GM18498 (cell line): ENCODE data around the gene CACNA2D4.

Experiments
- ATAC-seq: cut with Tn5 transposase; IDR thresholded peaks from one replicate; pipeline ENCODE4 v1.9.1; 2021; ENCODE audit warnings: mild to moderate bottlenecking, moderate library complexity; ENCODE audit not compliant: unreplicated experiment

CACNA2D4 gene

DNA sequence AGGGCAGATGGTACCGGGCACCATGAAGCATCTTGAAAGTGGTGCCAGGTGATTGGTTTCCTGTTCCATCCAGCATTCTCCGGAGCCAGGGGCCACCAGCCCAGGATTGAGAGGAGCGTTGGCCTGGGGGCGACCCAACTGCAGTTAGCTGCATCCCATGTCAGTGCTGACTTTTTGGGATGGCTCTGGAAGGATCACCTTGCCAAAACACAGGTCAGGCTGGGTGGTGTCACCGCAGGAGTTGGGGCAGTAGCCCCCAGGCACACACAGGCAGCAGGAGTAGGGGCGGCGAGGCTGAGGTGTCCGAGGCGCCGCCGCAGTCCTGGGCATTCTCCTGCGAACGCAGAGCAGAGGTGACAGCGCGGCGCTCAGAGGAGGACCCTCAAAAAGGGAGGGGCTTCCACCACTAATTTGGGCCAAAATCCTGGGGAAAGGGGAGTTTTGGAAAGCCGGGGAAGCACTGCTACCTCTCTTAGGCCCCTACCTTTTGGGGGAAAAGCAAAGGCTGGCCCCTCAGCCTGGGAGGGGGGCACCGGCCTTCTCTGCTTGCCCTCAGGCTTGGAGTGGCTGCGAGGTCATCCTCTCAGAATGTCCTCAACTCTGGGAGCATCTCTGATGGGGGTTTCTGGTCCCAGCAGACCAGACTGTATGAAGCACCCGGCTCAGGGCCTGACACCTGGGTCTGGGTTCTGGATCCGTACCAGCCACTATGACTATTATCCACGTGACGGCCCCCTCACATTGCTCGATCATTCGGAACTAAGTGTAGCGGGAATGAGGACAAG lies 124.8 kb downstream of the CACNA2D4 start:
- no peak for ATAC-seq

DNA sequence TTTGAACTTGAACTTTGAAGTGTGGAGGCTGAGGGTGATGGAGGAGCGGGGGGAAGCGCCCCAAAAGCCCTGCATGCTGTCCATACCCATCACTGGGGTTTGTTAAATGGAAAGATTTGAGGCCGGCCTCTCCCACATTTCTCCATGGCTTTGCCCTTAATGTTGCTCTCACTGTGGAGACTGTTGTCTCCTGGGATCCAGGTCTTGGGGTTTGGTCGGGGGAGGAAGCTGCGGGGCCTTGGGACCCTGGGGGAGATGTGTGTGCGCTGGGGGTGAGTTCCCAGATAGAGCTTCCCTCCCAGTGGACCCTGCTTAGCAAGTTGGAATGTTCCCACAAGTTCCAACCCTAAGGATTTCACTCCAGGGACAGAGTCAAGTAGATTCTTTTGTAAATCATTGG lies 126.0 kb downstream of the CACNA2D4 start:
- no peak for ATAC-seq

DNA sequence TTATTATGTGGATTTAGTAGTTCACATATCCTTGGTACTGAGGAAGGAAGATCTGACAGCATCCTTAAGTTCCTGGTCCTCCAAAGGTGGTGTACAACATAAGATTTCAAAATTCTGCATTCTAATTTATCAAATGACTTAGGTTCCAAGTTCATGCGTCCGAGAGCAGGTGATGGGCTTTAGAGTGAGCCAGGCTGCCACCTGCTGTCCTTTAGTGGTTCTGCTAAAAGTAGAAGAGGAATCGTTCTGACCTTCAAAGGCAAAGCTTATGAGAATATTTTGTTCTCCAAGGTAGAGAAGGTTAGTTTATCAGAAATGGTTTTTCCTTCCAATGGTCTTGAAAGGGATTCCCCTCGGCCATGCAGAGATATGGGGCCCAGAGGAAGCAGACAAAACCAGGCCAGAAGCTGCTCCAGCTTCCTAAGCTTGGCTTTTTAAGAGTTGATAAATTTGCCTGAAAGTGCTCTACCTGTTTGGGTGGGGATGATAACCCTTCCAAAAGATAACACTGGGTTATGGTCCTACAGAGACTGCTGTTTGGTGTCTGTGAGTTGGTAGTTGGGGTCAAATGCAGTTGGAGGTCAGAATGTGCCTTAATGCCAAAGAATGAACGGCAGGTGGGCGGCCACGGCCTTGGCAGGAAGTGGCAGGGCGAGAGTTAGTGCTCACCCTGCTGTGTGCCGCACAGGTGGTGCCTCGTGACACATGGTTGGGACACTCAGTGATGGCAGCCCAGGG lies 127.2 kb downstream of the CACNA2D4 start:
- no peak for ATAC-seq

DNA sequence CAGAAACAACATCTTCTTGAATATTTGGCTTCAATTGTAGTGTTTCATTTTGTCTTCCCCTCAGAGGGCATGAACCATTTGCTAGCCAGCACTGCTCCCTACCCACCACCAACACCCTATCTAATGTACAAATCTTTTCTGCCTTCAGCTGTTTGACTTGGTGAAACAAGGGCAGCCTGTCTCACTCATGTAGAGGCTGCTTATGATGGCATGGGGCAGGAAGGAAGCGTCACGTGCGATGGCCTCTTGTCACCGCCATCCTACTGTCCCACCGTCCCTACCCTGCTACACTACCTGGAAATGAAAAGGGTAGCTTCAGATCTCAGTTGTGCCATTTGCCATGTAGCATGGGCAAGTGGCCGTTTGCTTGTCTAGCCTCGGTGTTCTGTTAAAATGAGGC lies 128.0 kb downstream of the CACNA2D4 start:
- ATAC-seq = no peak

DNA sequence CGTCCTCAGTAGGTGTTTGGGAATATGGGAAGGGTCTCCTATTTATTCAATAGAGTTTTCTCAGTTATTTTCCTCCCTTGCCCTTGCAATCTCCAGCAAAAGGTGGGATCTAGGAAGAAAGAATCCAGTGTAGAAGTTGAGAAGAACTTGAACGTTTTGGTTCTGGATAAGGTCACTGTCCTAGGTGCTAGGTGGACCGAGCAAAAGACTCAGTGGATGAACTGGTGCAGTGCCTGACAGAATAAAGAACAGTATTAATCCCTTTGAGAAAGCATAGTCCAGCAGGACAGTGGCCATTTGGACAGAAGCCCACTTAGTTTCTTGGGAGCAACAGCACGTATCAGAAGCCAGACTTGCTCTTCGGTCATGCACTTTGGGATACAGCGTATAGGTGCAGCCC lies 130.7 kb downstream of the CACNA2D4 start:
- ATAC-seq = no peak

DNA sequence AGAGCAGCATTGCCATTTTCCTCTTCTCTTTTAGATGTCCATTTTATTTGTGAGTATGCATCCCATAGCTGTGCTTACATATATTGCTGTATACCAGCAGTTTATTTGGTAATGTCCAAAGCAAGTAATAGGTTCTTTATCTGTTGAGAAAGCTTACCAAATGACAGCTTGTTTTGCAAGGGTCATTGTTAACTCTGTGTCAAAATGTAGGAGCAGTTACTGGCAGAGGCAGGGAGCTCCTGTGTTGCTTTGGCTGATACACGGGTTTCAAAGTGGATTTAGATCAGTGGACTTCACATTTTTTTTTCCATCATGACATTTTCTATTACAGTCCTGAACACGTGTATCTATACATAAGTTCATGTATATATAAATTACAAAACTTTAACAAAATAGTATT lies 136.2 kb downstream of the CACNA2D4 start:
- ATAC-seq = no peak

DNA sequence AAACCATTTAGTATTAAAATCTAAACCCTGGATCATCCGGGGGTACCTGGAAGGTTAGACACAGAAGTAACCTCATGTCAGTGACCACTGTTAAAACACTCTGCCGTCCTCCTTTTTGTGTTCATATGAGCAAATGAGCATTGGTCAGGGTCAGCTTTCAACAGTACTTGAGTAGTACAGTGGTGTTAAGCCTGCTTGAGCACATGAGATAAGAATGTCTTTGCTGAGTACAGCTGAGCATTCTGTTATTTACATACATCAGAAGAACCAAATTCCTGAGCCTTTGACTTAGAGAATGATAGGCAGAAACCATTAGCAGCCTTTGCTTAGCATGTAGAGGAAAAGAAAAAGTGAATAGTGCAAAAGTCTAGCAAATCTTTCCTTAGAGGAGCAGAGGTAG lies 136.7 kb downstream of the CACNA2D4 start:
- ATAC-seq = no peak

DNA sequence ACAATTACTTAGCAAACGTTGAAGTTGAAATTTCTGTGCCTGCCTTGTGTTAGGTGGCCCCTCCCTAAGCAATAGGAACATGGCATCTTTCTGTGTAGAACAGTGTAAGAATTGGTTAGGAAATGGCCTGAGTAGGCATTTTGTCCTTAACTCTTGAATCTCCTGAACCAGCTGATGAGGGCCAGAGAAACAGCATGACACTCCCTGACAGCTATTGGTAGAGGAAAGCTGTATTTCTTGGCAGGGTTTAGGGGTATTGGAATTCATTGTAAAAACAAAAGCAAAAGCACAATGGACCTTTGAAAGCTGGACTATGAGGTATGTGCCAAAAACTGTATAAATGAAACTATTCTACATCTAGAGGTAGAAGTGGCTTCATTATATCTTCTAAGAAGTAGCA lies 138.7 kb downstream of the CACNA2D4 start:
- no peak for ATAC-seq

DNA sequence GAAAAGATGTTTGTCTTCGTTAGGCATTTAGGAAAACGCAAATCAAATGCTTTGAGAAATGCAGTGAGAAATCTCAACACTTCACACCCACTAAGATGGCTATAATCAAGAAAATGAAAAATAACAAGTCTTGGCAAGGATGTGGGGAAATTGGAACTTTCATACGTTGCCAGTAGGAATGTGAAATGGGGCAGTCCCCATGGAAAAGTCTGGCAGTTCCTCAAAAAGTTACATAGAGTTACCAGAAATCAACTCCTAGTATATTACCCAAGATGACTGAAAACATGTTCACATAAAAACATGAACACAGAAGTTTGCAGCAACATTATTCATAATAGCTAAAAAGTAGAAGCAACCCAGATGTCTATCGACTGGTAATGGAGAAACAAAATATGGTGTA lies 139.5 kb downstream of the CACNA2D4 start:
- ATAC-seq = no peak

DNA sequence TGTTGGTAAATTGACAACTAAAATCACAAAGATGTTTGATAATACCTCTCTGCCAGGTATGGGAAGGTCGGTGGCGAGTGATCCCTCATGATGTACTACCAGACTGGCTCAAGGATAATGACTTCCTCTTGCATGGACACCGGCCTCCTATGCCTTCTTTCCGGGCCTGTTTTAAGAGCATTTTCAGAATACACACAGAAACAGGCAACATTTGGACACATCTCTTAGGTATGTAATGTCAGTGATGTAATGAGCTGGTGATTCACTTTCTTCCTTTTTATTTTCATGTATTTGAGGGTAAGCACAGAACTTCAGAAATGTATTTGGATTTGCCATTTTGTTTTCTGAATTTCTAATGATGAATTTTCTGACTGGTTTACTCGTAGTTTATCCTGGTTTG lies 140.7 kb downstream of the CACNA2D4 start:
- ATAC-seq = no peak

DNA sequence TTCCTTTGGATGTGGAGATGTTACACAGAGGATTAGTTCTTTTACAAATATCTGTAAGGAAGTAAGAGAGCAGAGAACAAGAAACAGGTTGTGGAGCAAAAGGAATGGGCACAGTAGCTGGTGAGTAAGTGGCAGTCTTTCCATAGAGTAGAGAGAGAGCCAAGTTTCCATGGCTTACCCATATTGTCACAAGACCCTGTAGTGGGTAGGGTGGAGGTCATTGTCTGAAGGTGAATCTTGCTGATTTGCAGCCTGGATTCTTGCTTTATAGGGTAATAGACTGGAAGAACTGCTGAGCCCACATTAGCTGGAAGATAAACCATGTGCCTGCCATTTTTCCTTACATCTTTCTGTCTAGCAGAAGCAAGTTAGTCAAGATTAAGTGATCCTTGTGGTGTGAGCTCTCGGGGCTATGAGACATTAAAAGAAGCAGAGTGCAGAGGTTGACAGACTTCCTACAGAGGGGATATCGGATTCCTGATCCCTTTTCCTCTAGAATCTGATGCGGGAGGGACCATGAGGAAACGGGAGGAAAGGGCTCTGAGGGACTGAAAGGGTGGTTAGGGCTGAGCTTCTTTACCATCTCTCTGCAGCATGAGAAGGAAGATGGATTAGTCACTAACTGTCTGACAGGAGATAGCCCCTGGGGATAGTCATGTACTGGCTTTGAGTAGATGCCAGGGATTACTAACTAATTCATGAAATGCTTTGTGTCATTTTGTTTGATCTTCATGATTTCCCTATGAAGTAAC lies 142.1 kb downstream of the CACNA2D4 start:
- no peak for ATAC-seq

DNA sequence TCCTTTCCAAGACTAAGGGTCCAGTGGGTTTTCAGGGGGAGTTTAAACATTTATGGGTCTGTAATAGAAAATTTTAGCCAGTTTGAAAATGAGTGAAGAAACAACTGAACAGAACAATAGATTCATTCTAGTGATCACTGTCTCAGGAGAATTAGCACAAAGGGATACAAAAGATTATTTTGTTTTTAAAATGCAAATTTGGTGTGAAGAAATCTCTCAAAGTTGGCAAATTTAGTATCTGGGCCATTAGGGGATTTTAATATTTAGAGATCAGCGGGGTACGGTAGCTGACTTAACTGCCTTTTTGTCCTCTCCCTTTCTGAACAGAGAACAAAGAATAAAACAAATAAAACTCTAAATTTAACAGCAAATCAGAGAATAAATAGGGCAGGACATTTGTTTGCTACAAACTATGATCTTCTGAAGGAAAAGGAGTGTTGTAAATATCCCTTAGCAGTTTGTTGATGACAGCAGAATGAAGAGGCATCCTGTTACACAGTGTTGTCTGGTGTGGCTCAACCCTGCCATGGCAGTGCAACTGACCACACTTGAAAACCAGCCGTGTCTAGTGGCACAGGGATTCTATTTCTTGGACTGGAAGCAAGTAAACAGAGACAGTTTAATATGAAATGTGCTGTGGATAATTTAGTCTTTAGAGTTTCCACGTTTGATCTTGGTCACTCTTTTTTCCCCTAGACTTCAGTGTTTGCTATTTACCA lies 144.4 kb downstream of the CACNA2D4 start:
- no peak for ATAC-seq

DNA sequence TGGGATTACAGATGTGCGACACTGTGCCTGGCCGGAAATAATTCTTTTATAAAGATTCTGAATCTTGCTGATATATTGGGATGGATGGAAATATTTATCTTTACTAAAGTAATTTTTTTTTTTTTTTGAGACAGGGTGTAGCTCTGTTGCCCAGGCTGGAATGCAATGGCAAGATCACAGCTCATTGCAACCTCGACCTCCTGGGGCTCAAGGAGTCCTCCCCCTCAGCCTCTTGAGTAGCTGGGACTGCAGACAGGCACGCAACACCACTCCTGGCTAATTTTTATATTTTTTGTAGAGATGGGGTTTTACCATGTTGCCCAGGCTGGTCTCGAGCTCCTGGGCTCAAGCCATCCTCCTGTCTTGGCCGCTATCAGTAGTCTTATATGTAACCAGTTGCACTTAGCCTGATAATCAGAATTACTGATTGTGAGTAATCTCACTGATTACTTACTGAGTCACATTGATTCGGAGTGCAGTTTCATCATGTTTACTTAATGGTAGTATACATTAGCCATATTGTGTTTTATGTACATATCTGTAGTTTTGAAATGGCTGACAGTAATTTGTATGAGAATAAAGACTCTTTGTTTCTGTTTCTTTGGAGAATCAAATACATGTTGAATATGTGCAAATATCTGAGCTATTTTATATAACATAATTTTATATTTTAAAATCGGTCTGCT lies 148.5 kb downstream of the CACNA2D4 start:
- no peak for ATAC-seq

DNA sequence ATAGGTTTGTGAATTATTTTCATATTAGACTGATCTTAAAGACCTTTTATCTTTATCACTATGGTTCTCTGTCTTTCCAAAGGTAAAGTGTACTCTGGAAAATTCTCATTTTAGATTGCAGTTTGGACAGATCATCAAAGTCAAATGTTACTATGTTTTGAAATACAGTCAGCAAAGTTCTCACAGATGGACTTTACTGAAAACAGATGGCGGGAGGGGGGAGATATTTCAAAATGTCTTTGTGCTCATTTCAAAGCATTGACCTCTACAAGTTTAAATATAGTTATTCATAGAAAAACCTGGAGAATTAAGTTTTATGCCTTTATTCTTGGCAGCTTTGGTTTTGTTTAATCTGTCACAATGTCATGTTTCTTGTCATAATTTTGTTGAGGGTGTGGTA lies 149.8 kb downstream of the CACNA2D4 start:
- ATAC-seq = no peak

DNA sequence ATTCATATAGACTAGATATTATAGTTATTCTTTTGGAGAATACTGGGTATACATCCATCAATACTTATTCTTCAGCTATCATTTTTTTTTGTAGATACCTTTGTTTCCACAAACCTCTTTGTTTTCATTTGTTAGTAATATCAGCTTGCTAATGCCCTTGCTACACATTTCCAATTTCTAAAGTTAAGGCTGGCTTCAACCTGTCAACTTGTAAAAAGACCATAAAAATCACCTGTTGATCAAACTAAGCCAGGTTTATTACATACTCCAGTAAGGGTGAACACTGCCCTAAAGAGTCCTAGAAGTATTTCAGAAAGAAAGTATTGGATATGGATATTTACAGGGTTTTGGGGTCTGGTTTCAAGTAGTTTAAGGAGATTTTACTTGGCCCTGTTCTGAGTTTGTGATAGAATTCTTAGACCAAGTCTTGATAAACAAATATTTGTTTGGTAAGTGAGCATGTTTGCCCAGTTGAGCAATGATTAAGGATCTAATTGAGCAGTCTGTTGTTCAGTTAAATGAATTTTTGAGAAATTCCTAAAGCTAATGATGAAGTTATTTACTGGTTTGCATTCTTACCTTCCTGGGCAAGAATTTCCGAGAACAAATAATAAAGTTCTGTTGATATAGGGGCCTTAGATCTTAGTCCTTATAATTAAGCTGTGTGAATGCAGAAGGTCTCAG lies 150.9 kb downstream of the CACNA2D4 start:
- no peak for ATAC-seq

DNA sequence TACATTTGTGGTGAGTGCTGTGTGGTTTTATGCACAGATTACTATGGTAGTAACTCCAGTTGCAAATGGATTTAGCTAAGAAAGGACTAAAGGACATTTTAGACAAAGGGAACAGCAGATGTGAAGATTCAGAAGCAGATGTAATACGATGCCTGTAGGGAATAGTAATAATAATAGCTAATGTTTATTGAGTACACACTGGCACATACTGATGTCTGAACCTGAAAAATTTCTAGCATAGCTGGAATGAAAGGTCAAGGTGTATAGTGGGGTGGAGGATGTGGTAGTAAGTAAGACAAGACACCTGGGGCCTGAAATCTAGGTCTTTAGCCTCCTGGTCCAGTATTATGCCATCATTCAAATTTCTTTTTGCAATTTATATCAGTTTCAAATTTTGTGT lies 152.3 kb downstream of the CACNA2D4 start:
- no peak for ATAC-seq

DNA sequence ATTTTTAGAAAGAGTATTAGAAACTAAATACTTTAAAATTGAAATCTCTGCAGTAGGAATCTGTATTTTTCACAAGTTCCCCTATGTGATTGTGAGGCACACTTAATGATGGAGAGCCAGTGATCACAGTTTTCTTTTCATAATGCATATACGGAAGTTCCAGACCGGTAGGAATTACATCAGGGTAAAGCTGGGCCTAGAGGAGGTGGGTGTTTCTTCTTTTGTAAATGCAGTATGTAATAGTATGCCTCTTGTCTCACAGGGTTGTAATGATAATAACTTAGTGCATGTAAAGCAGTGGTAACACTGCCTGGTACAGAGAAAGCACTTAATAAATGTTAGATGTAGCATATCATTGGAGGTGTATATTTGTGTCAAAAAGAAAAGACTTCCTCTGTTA lies 155.3 kb downstream of the CACNA2D4 start:
- ATAC-seq = no peak

DNA sequence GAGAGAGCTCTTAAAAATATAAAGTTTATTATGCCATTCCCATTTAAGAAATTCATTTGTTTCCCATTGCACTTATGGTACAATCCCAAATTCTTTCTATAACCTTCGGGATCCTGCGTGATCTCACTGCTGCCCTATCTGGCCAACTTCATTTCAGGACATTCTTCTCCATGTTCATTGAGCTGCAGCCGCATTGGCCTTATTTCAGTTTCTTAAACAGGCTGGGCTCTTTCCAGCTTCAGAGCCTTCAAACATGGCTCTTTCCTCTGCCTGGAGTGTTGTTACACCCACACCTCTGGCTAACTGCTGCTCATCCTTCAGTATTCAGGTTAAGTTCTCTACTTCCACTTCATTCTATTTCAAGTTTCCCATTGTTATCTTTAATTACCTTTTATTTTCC lies 156.6 kb downstream of the CACNA2D4 start:
- ATAC-seq = no peak

DNA sequence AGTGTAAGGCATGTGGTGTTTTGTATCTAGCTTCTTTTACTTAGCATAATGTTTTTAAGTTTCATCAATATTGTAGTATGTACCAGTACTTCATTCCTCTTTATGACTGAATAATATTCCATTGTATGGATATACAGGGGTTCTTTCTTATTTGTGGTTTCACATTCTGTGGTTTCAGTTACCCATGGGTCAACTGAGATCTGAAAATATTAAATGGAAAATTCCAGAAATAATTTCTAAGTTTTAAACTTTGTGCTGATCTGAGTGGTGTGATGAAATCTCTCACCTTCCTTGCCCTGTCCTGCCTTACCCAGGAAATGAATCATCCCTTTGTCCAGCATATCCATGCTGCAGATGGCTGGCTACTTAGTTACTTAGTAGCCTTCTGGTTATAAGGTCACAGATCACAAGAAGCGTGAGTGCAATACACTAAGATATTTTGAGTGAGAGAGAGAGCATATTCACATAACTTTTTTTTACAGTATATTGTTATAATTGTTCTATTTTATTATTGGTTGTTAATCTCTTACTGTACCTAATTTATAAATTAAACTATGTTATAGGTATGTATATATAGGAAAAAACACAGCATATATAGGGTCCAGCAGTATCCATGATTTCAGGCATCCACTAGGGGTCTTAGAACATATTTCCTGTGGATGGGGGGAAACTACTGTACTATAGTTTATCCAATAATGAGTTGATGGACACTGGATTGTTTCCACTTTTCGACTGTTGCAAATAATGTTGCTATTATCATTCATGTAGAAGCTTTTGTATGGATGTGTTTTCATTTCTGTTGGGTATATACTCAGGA lies 157.7 kb downstream of the CACNA2D4 start:
- no peak for ATAC-seq
